ENCODE results near the gene TCF12. TPM values are rescaled to one million over a fixed set of nuclear protein-coding genes. Genes with fewer than 3 reads are reported as not detected.
"Not testable (repeated sequence)": the region's sequence is repeated elsewhere in the genome, so short reads cannot be mapped to it uniquely, and the experiment has no call there.

TCF12 gene
- total RNA-seq, 1 donor from 2014 or later: 88.6 TPM

GRCh38 chr15:57012556-57012955 lies 94.1 kb downstream of the TCF12 start:
- DNase-seq (ENCODE audit: extremely low read depth, low read depth, low spot score): no peak

DNA sequence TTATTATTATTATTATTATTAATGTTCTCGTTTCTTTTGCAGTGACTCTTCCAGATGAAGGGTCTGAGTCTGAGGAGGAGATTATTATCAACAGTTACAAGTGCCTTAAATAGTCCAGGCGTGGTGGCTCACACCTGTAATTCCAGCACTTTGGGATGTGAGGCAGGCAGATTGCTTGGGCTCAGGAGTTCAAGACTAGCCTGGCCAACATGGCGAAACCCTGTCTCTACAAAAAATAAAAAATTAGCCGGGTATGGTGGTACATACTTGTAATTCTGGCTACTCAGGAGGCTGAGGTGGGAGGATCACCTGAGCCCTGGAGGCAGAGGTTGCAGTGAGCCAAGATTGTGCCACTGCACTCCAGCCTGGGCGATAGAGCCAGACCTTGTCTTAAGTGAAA lies 96.5 kb downstream of the TCF12 start:
- not testable (repeated sequence) for DNase-seq (ENCODE audit: extremely low read depth, low read depth, low spot score)

DNA sequence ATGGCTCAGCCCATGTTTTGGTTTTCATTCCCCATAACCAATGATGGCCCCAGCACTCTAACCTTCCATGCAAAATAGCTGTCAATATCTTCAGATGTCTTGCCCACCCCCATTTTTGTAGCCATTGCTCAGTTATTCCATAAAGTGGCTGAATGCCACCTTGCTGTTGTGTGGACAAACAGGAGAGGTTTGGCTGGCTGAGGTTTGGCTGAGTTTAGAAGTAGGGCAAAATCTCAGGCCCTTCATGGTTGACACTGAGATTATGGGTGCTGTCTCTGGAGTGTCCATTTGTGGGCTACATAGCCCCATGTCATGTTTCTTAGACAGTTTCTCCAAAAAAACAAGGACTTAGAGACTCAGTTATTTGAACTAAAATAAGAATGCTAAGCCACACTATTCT lies 96.9 kb downstream of the TCF12 start:
- DNase-seq (ENCODE audit: extremely low read depth, low read depth, low spot score): no peak

DNA sequence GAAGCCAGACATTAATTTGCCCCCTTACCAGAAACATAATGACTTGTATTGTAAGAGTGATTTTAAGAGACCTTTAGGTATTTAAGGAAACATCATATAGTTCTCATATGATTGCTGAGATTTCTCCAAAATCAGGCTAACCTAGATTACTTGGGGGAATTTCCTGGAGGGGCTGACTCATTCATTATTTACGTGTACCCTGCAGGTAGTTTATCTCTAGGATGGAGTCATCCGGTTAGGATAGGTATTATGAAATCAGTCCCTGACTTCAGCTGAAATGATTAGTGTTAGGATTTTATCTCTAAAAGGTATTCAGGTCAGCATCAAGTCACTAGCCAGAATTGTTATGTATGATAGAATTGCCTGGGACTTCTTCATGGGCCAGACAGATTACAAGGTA lies 97.5 kb downstream of the TCF12 start:
- no peak for DNase-seq (ENCODE audit: extremely low read depth, low read depth, low spot score)

GRCh38 chr15:57017024-57017423 lies 98.6 kb downstream of the TCF12 start:
- no peak for DNase-seq (ENCODE audit: extremely low read depth, low read depth, low spot score)

- no peak for DNase-seq (ENCODE audit: extremely low read depth, low read depth, low spot score)
These were observed 99.7 kb downstream of the TCF12 start for GRCh38 chr15:57018151-57018550.

DNA sequence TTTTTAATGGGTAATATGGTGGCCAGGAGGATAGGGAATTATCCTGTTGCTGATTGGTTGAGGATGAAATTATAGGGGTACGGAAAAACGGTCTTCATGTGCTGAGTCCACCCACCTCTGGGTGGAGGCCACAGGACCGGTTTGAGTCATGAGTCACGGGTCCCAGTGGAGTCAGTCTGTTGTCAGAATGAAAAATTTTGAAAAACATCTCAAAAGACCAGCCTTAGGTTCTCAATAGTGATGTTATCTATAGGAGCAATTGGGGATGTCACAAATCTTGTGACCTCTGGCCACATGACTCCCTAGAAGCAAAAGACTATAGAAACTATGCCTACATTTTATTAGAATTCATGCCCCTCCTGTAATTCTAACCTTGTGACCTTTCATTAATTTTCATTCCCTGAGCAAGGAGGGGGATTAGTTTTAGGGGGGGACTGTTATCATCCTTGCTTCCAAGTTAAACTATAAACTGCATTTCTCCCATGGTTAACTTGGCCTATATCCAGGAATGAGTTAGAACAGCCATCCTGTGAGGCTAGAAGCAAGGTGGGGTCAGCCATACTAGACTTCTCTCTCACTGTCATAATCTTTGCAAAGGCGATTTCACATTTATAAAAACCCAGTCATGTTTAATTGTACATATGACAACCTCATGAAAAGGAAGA lies 101.2 kb downstream of the TCF12 start:
- no peak for DNase-seq (ENCODE audit: extremely low read depth, low read depth, low spot score)

DNA sequence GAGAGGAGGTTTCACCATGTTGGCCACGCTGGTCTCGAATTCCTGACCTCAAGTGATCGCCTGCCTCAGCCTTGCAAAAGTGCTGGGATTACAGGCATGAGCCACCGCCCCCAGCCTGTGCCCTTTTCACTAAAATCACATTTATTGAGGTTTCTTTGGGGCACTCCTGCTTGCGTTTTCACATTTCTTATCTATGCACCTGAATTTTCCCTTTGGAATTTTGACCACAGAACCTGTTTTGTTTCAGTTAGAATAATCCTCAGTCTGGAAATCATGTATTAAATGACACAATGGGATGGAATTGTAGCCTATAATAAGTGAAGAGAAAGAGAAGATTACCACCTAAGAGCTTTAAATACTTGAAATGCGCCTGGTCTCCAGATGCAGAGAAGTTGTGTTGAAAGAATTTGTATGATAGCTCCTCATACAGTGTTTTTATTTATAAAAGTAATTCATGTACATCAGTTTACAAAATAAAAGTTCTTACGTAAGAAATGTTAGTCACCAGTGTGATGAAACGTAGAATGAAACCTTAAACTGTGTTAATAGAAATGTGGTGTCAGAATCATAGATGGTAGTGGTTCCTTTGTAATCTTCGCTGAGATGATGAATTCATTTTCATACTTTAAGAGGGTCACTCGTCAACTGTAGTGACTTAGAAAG lies 107.0 kb downstream of the TCF12 start:
- no peak for DNase-seq (ENCODE audit: extremely low read depth, low read depth, low spot score)

- DNase-seq (ENCODE audit: extremely low read depth, low read depth, low spot score): no peak
These were observed 107.7 kb downstream of the TCF12 start for GRCh38 chr15:57026016-57026592.

- no peak for DNase-seq (ENCODE audit: extremely low read depth, low read depth, low spot score)
These were observed 109.2 kb downstream of the TCF12 start for GRCh38 chr15:57027596-57027995.

GRCh38 chr15:57028176-57028575 lies 109.7 kb downstream of the TCF12 start:
- no peak for DNase-seq (ENCODE audit: extremely low read depth, low read depth, low spot score)

GRCh38 chr15:57030011-57030410 lies 111.6 kb downstream of the TCF12 start:
- no peak for DNase-seq (ENCODE audit: extremely low read depth, low read depth, low spot score)

DNA sequence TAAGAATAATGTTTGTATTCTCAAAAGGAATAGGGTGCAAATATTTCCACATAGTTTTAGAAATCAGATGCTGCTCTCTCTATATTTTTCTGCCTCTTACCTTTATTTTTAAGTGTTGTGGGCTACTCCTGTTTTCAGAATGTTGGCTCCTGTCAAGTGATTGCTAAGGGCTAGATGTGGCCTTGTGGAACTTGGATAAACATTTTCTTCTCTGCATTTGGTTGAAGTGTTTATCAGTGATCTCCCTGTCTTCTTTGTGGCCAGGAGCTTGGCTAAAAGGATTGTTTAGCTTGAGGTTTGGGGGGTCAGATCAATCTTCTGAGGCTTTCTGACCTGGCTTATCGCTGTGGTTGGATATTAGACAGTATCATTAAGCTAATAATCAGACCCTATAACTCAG lies 112.6 kb downstream of the TCF12 start:
- no peak for DNase-seq (ENCODE audit: extremely low read depth, low read depth, low spot score)

DNA sequence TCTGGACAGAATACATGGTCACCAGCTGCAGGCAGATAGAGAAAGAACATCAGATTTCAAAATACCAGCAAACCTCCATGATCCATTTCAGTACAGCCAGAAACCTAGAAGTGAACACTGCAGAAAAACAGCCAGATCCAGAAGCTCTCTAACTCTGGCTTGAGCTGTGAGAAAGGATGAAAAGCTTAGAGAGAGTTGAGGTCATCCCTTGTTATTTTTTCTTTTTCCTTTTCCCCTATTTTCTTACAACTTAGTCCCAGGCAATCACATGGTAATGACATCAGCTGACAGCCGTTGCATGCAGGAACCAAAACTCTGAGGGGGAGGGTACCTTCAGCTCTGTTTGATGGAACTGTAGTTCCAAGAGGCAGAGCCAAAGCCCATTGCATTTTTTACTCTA lies 113.2 kb downstream of the TCF12 start:
- peak; percentile 20 for DNase-seq (ENCODE audit: extremely low read depth, low read depth, low spot score)

- no peak for DNase-seq (ENCODE audit: extremely low read depth, low read depth, low spot score)
These were observed 113.9 kb downstream of the TCF12 start for GRCh38 chr15:57032338-57032737.

GRCh38 chr15:57033715-57034439 lies 115.4 kb downstream of the TCF12 start:
- no peak for DNase-seq (ENCODE audit: extremely low read depth, low read depth, low spot score)

- no peak for DNase-seq (ENCODE audit: extremely low read depth, low read depth, low spot score)
These were observed 116.2 kb downstream of the TCF12 start for GRCh38 chr15:57034613-57035012.

DNA sequence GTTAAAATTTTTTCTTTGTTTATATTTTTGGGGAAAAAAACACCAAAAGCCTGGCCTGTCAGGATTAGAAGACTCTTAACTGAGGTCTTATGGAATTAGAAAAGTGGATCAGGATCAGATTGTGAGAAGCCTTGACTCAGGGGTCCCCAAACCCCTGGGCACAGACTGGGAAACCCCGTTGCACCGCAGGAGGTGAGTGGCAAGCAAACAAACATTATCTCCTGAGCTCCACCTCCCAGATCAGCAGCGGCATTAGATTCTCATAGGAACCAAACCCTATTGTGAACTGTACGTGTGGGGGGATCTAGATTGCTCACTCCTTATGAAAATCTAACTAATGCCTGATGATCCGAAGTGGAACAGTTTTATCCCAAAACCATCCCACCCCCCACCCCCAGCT lies 117.2 kb downstream of the TCF12 start:
- no peak for DNase-seq (ENCODE audit: extremely low read depth, low read depth, low spot score)

GRCh38 chr15:57036352-57036751 lies 117.9 kb downstream of the TCF12 start:
- no peak for DNase-seq (ENCODE audit: extremely low read depth, low read depth, low spot score)

- DNase-seq (ENCODE audit: extremely low read depth, low read depth, low spot score): no peak
These were observed 119.1 kb downstream of the TCF12 start for GRCh38 chr15:57037548-57037947.

DNA sequence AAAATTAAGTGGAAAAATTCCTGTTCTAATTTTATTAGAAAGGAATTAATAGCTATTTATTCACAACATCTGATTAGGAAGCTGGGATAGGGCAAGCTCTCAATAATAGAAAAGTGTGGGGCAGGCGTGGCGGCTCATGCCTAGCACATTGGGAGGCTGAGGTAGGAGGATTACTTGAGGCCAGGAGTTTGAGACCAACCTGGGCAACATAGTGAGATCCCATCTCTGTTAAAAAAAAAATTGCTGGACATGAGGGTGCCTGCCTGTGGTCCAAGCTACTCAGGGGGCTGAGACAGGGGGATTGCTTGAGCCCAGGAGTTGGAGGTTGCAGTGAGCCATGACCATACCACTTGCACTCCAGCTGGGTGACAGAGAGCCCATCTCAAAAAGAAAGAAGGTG lies 119.6 kb downstream of the TCF12 start:
- DNase-seq (ENCODE audit: extremely low read depth, low read depth, low spot score): no peak

GRCh38 chr15:57038496-57038895 lies 120.1 kb downstream of the TCF12 start:
- DNase-seq (ENCODE audit: extremely low read depth, low read depth, low spot score): no peak

Measured in glomerular endothelial cell (primary cell).